Activated CD4-positive, alpha-beta T cell treated with anti-CD3 and anti-CD28 coated beads for 48 hours (primary cell): ENCODE data around the gene CCL28.

Experiments used
- DNase-seq: peaks from one replicate; pipeline ENCODE4 v3.0.0-alpha.2; 2020

The CCL28 gene

GRCh38 chr5:43354774-43355173, 57.4 kb downstream of the CCL28 start:
- no peak for DNase-seq

DNA sequence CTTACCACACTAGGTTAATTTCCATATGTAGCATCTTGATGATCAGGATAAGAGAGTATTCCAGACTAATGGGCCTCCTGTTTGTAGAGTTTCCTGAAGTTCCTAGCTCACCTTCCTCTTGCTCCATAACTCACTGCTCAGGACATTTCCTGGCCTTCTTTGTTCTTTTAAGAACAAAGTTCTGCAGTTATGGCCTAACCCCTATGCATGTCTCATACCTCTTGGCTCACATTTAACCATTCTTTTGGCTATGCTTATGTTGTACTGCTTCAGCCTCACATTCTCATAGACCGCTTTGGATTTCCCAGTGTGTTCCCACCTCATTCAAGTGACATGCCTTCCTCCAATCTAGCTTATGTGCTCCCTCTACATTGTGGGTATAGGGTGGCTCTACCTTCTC, 58.5 kb downstream of the CCL28 start:
- DNase-seq = no peak

- no peak for DNase-seq
Measured at GRCh38 chr5:43352915-43353314, 59.3 kb downstream of the CCL28 start.

- DNase-seq = no peak
Measured at GRCh38 chr5:43352131-43352530, 60.1 kb downstream of the CCL28 start.

DNA sequence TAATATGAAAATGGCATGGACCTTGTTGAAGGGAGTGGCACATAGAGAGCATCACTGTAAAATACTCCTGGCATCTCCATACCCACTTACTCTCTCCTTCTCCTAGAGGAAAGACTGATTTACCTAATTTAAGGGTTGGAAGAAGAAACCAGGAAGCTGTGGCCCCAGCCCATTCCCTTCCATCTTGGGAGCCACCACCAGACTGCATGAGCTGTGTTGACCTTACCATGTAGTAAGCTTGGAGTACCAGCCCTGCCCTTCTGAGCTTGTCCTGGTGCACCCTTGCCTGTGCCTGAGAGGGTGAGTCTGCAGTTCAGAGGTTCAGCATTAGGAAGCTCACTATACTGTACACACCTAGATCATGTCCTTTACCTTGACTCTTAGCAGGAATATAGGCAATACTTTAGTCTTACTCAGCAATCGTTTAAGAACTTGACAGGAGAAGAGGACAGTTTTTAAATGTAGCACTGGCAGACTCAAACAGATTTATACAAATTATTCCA, 63.3 kb downstream of the CCL28 start:
- no peak for DNase-seq

DNA sequence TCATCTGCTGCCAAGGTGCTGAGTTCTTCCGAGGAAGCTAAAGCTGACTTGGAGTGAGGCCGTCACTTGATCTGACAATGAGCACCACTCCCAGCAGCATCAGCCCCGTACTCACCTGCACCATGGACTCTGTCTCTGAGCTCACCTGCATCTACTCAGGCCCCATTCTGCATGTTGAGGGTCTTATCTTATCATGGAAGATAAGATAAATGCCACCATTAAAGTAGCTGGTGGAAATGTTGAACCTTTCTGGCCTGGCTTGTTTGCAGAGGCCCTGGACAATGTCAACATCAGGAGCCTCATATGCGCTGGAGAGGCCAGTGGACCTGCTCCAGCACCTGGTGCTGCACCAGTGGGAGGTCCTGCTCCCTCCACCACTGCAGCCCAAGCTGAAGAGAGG, 64.0 kb downstream of the CCL28 start:
- no peak for DNase-seq

GRCh38 chr5:43338862-43339261, 73.3 kb downstream of the CCL28 start:
- DNase-seq = no peak

DNA sequence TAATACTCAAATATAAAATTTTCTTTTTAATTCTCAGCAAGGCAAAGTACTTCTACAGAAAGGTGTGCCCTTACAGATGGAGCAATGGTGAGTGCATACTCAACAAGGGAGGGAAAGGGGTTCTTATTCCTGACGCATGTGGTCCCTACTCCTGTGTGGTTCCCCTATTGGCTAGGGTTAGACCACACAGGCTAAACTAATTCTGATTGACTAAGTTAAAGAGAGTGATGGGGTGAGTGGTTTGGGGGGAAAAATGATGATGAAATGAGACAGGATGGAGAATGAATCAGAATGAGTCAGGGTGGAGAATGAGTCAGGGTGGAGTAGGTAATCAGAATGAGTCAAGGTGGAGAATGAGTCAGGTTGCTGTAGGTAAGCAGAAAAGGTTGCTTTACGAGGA, 76.0 kb downstream of the CCL28 start:
- DNase-seq = peak; percentile 24

DNA sequence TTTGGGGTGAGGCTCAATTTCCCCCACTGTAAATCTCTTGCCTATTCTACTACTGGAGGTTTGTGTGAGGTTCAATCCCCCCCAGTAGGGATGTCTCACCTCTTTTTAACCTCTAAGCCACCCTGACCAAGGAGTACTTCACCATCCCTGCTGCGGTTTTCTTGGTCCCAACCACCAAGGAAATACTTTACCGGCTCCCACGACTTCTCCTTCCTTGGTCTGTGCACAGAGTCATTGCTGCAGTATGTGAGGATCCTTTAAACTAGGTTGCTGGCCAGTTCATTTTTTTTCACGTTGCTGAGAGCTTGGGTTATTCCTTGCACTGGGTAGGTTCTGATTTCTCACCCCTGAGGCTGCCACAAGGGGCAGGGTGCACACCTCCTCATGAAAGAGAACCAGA, 76.5 kb downstream of the CCL28 start:
- DNase-seq = no peak

- no peak for DNase-seq
Measured at GRCh38 chr5:43332401-43332800, 79.8 kb downstream of the CCL28 start.
